K562 (cell line): ENCODE results near the gene ZSCAN5C. TPM values are rescaled to one million over a fixed set of nuclear protein-coding genes. Genes with fewer than 3 reads are reported as not detected.

ENCODE experiments used
- CTCF ChIP-seq, 3 experiments: IDR thresholded peaks in 2 of 3; conservative IDR thresholded peaks in 1 of 3; 2 replicates each; pipeline ENCODE4 v1.5.1; 2011 to 2012; ENCODE audit warnings: low read length in 3 of 3, mild to moderate bottlenecking in 3 of 3, control low read depth in 2 of 3, improper control_type of control experiment in 1 of 3, inconsistent platforms in 1 of 3, low read depth in 1 of 3, mixed read lengths in 1 of 3, moderate library complexity in 1 of 3; ENCODE audit not compliant: insufficient read depth in 2 of 3
- DEAF1 ChIP-seq: fragments of 450-650 bp; formaldehyde crosslinking; IDR thresholded peaks from 2 replicates; pipeline ENCODE4 v1.4.0; 2020; ENCODE audit warnings: mild to moderate bottlenecking, moderate library complexity
- LARP7 ChIP-seq: fragments of 450-650 bp; IDR thresholded peaks from 2 replicates; pipeline ENCODE4 v1.6.1; 2016
- MAFK ChIP-seq: IDR thresholded peaks from 2 replicates; pipeline ENCODE4 v1.6.1; 2011; ENCODE audit warnings: low read length, improper control_type of control experiment
- PBX2 ChIP-seq, 2 experiments: IDR thresholded peaks in 1 of 2; conservative IDR thresholded peaks in 1 of 2; 2 replicates each; pipeline ENCODE4 v1.6.1; 2016; ENCODE audit warnings: low read depth in 2 of 2, mild to moderate bottlenecking in 1 of 2, missing compliant biosample characterization in 1 of 2, missing genetic modification characterization in 1 of 2, moderate library complexity in 1 of 2
- ZNF224 ChIP-seq: sonication (generic); formaldehyde crosslinking; IDR thresholded peaks from 2 replicates; pipeline ENCODE4 v1.8.0; 2022; ENCODE audit warnings: mild to moderate bottlenecking, missing genetic modification reagents
- polyA plus RNA-seq, 8 experiments: library from polyadenylated mRNA; depleted of rRNA in 4 of 8; stranded (reverse) in 5 of 8; unstranded in 3 of 8; fragments of >200 nt; fragmentation: Nextera tagmentation in 2 of 8; fragmentation: Illumina TruSeq in 1 of 8; extraction: Ambion mirVana in 2 of 8; extraction: Trizol in 1 of 8; gene quantifications; 2 replicates each; pipeline versions ENCODE4 v1.2.1 to v1.2.3, GENCODE V29; 2011 to 2014; ENCODE audit warnings: inconsistent platforms in 1 of 8, missing spikeins in 1 of 8
- total RNA-seq, 7 experiments: library from RNA; depleted of rRNA in 6 of 7; stranded (reverse); fragments of >200 nt in 6 of 7; fragmentation: Illumina TruSeq in 2 of 7; extraction: Trizol in 2 of 7; gene quantifications; 2 replicates each; pipeline versions ENCODE4 v1.2.1 to v1.2.3, GENCODE V29; 2011 to 2021; ENCODE audit warnings: low replicate concordance in 1 of 7

Gene ZSCAN5C
- total and polyA plus RNA-seq, 9 of the 15 experiments (the other 6 are each of a cell fraction or from before 2014, with no cell fraction given), result 0.07 TPM; not detected in 8

GRCh38 chr19:56253737-56254136, 51.7 kb downstream of the ZSCAN5C start (continued):
- TF ChIP-seq DEAF1 (CRISPR knock-in tag) (peak; percentile 63), ZNF224 (CRISPR knock-in tag) (no peak), LARP7 (no peak), CTCF (IDR thresholded peaks at IDR 0.05 in 2 of 3, conservative IDR thresholded peaks at IDR 0.05 in 1 of 3; ENCODE audit: insufficient read depth in 2 of 3, low read depth in 1 of 3, low read length in 3 of 3) (peak in 2 of 3 experiments; percentile 50 to 69; a peak in 3 of 6 replicates), PBX2 (CRISPR knock-in tag; IDR thresholded peaks at IDR 0.05; ENCODE audit: low read depth) (no peak), PBX2 (tag; conservative IDR thresholded peaks at IDR 0.05; ENCODE audit: low read depth) (0 out of 2 replicates have a peak, but pooled peaks have one; percentile 11), MAFK (no peak)
